HCT116 (cell line): Measurements from ENCODE around the gene LRRTM4.

Experiments
- CTCF ChIP-seq, 3 experiments: fragments of 200-600 bp in 1 of 3; sonication (generic) in 1 of 3; IDR thresholded peaks in 2 of 3; conservative IDR thresholded peaks in 1 of 3; 2 replicates each; pipeline ENCODE4 v1.5.1; 2012 to 2017; ENCODE audit warnings: low read depth in 2 of 3, low read length in 2 of 3, antibody characterized with exemption in 1 of 3, borderline replicate concordance in 1 of 3, control low read depth in 1 of 3, mild to moderate bottlenecking in 1 of 3, mixed read lengths in 1 of 3, mixed run types in 1 of 3, moderate library complexity in 1 of 3; ENCODE audit not compliant: insufficient read depth in 1 of 3
- POLR2A ChIP-seq: IDR thresholded peaks from 2 replicates; pipeline ENCODE4 v1.7.0; 2011; ENCODE audit warnings: borderline replicate concordance; ENCODE audit not compliant: insufficient read depth, insufficient read length; ENCODE audit errors: extremely low read depth
- RAD21 ChIP-seq: IDR thresholded peaks from 2 replicates; pipeline ENCODE4 v1.6.1; 2012; ENCODE audit warnings: low read depth, mild to moderate bottlenecking
- REST ChIP-seq: IDR thresholded peaks from 2 replicates; pipeline ENCODE4 v1.6.1; 2012; ENCODE audit warnings: low read depth
- SP1 ChIP-seq: IDR thresholded peaks from 2 replicates; pipeline ENCODE4 v1.6.1; 2012; ENCODE audit warnings: low read depth

- TF ChIP-seq RAD21 (no peak), SP1 (no peak), POLR2A (no peak), REST (no peak), CTCF (IDR thresholded peaks at IDR 0.05 in 2 of 3, conservative IDR thresholded peaks at IDR 0.05 in 1 of 3; ENCODE audit: borderline replicate concordance in 1 of 3, insufficient read depth in 1 of 3, low read depth in 2 of 3, low read length in 2 of 3) (no peak)
These were observed 225.4 kb downstream of the LRRTM4 start for GRCh38 chr2:77296791-77297190.
